HEK293T (cell line): ENCODE data around the gene IQSEC1.

ENCODE experiments used
- ARNT ChIP-seq: fragments of 450-650 bp; IDR thresholded peaks from 2 replicates; pipeline ENCODE4 v1.6.1; 2017; ENCODE audit warnings: mild to moderate bottlenecking
- ELF4 ChIP-seq: fragments of 450-650 bp; IDR thresholded peaks from 2 replicates; pipeline ENCODE4 v1.6.1; 2017; ENCODE audit warnings: antibody characterized with exemption
- FOXK2 ChIP-seq: fragments of 450-650 bp; IDR thresholded peaks from 2 replicates; pipeline ENCODE4 v1.6.1; 2016; ENCODE audit warnings: mild to moderate bottlenecking
- FOXM1 ChIP-seq: fragments of 450-650 bp; IDR thresholded peaks from 2 replicates; pipeline ENCODE4 v1.6.1; 2017; ENCODE audit warnings: mild to moderate bottlenecking, borderline replicate concordance
- HDGF ChIP-seq: fragments of 450-650 bp; IDR thresholded peaks from 2 replicates; pipeline ENCODE4 v1.6.1; 2017; ENCODE audit warnings: antibody characterized with exemption, borderline replicate concordance
- NFRKB ChIP-seq: fragments of 450-650 bp; IDR thresholded peaks from 2 replicates; pipeline ENCODE4 v1.6.1; 2016; ENCODE audit warnings: mild to moderate bottlenecking, moderate library complexity
- SP1 ChIP-seq: fragments of 450-650 bp; IDR thresholded peaks from 2 replicates; pipeline ENCODE4 v1.6.1; 2017
- SUZ12 ChIP-seq: fragments of 450-650 bp; IDR thresholded peaks from 2 replicates; pipeline ENCODE4 v1.6.1; 2016; ENCODE audit warnings: mild to moderate bottlenecking
- ZNF384 ChIP-seq: fragments of 450-650 bp; IDR thresholded peaks from 2 replicates; pipeline ENCODE4 v1.6.1; 2016

DNA sequence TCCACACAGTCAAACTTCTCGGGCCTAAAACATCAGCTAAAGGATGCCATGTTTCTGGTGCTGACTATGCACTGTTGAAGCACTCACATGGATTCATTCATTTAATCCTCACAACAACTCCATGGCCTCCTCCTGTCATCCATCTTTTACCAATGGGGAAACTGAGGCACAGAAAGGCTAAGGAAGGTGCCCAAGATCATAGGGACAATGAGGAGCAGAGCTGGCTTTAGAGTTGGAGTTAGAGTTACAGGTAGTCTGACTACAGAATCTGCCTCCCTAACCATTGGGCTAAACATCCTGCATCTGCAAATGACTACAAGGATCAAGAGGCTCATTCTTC is 111.6 kb downstream of the IQSEC1 start:
- TF ChIP-seq FOXK2 (no peak), SP1 (no peak), NFRKB (no peak), FOXM1 (no peak), ZNF384 (no peak), HDGF (no peak), ARNT (no peak), ELF4 (no peak), SUZ12 (no peak)
